Measurements from ENCODE around the gene TMEM60.
A peak's percentile ranks its signal among the peaks of the same experiment; 100 is the strongest.

Gene TMEM60

GRCh38 chr7:77798394-77799077 is at the start of gene TMEM60, which contains the start of gene PHTF2:
Gene TMEM60 (minus strand): TSS chr7:77798434. CDS start chr7:77794373, 4,061 bp downstream.
Gene PHTF2 (plus strand): TSS chr7:77798773.
- peak within 1 kb of the TSS; percentile 88 for H3K4me3 ChIP-seq (ENCODE audit: low read depth, low read length)
- TF ChIP-seq CTCF (IDR thresholded peaks at IDR 0.05; ENCODE audit: low read depth, low read length) (peak; percentile 47), MYC (IDR thresholded peaks at IDR 0.05; ENCODE audit: low read depth, low read length) (peak; percentile 49), MAX (IDR thresholded peaks at IDR 0.05; ENCODE audit: low read depth, low read length) (peak; percentile 60), POLR2A (IDR thresholded peaks at IDR 0.05; ENCODE audit: extremely low read depth, insufficient read length) (peak; percentile 31)

DNA sequence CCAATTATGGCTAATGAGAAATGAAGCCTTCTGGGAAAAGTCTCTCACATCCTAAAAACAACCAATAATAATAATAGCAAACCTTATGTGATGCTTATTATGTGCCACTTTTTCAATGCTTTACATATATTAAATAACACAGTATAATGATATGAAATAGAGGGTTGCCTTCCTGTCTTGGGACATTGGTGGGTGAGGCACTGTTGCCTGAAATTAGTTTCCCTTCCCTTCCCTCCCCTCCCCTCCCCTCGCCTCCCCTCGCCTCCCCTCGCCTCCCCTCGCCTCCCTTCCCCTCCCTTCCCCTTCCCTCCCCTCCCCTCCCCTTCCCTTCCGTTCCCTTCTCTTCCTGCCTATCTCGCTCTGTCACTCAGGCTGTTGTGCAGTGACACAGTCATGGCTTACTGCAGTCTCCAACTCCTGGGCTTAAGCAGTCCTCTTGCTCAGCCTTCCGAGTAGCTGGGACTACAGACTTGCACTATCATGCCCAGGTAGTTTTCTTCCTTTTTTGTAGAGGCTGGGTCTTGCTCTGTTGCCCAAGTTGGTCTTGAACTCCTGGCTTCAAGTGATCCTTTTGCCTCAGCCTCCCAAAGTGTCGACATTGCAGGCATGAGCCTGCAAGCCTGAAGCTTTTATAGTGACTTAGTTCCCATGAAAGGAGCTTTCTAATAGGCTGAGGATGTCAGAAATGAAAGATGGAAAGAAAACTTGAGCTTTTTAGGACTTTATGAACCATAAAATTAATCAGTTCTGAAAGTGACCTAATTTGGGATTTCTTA is 48.3 kb upstream of the TMEM60 start:
- H3K4me3 ChIP-seq (ENCODE audit: low read depth, low read length), result no peak overlapping the region
- no peak for TF ChIP-seq MAX (IDR thresholded peaks at IDR 0.05; ENCODE audit: low read depth, low read length)
- no peak for TF ChIP-seq POLR2A (IDR thresholded peaks at IDR 0.05; ENCODE audit: extremely low read depth, insufficient read length)
- TF ChIP-seq MYC (IDR thresholded peaks at IDR 0.05; ENCODE audit: low read depth, low read length), result no peak
- no peak for TF ChIP-seq CTCF (IDR thresholded peaks at IDR 0.05; ENCODE audit: low read depth, low read length)
- no peak for DNase-seq (ENCODE audit: low read depth)

More at GRCh38 chr7:77798394-77799077, at the start of gene TMEM60, which contains the start of gene PHTF2:
- DNase-seq (ENCODE audit: low read depth), result peak; percentile 100

- DNase-seq (ENCODE audit: low read depth), result no peak
- H3K4me3 ChIP-seq (ENCODE audit: low read depth, low read length), result no peak overlapping the region
- TF ChIP-seq MAX (IDR thresholded peaks at IDR 0.05; ENCODE audit: low read depth, low read length) (no peak), CTCF (IDR thresholded peaks at IDR 0.05; ENCODE audit: low read depth, low read length) (no peak), POLR2A (IDR thresholded peaks at IDR 0.05; ENCODE audit: extremely low read depth, insufficient read length) (no peak), MYC (IDR thresholded peaks at IDR 0.05; ENCODE audit: low read depth, low read length) (no peak)
Measured at GRCh38 chr7:77843194-77843593, 45.0 kb upstream of the TMEM60 start.

DNA sequence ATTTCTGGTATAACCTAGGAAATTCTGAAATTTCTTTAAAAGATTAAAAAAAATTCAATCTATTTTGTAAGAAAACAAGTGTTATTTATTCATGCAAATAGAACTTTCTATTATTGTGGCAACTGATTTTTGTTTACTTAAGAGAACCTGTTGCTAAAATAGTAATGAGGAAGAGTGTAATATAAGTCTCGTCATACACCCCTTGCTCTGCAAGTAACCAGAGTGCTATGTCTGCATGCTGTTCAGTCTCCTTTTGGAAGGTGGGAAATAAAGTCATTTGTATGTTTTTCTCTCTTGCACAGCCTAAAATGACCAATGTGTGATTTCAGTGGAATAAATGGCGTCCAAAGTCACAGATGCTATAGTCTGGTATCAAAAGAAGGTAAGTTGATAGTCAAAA is 41.7 kb upstream of the TMEM60 start:
- TF ChIP-seq POLR2A (IDR thresholded peaks at IDR 0.05; ENCODE audit: extremely low read depth, insufficient read length) (no peak), CTCF (IDR thresholded peaks at IDR 0.05; ENCODE audit: low read depth, low read length) (no peak), MAX (IDR thresholded peaks at IDR 0.05; ENCODE audit: low read depth, low read length) (no peak), MYC (IDR thresholded peaks at IDR 0.05; ENCODE audit: low read depth, low read length) (no peak)
- DNase-seq (ENCODE audit: low read depth), result no peak
- H3K4me3 ChIP-seq (ENCODE audit: low read depth, low read length), result no peak overlapping the region

DNA sequence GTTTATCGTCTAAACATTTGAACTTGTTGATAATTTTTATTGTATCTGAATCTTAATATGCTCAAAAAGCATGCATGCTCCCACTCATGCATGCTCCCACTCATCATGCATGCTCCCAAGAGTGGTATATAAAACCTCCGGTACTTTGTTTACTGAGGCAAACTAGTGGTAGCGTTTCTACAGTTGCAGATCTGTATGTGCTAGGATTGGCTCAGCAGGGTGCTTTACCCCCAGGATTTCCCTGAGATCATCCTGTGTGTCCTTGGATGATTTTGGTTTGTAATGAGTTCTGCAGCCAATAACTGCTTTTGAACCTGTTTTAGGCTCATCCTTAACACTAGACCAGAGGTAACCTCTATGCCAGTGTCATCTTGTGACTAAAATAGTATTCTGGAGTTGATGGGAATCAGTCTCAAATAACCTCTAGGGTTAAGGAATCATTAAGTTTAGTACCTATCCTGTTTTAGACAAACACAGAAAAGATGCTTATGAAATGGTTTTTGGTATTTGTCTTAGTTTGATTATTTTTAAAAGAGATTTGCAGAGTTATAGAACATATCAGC is 40.8 kb upstream of the TMEM60 start:
- no peak overlapping the region for H3K4me3 ChIP-seq (ENCODE audit: low read depth, low read length)
- DNase-seq (ENCODE audit: low read depth), result no peak
- TF ChIP-seq POLR2A (IDR thresholded peaks at IDR 0.05; ENCODE audit: extremely low read depth, insufficient read length) (no peak), CTCF (IDR thresholded peaks at IDR 0.05; ENCODE audit: low read depth, low read length) (no peak), MAX (IDR thresholded peaks at IDR 0.05; ENCODE audit: low read depth, low read length) (no peak), MYC (IDR thresholded peaks at IDR 0.05; ENCODE audit: low read depth, low read length) (no peak)
